ENCODE measurements around the gene TARP.
A peak's percentile ranks its signal among the peaks of the same experiment; 100 is the strongest.

- TF ChIP-seq, protein P1, sequence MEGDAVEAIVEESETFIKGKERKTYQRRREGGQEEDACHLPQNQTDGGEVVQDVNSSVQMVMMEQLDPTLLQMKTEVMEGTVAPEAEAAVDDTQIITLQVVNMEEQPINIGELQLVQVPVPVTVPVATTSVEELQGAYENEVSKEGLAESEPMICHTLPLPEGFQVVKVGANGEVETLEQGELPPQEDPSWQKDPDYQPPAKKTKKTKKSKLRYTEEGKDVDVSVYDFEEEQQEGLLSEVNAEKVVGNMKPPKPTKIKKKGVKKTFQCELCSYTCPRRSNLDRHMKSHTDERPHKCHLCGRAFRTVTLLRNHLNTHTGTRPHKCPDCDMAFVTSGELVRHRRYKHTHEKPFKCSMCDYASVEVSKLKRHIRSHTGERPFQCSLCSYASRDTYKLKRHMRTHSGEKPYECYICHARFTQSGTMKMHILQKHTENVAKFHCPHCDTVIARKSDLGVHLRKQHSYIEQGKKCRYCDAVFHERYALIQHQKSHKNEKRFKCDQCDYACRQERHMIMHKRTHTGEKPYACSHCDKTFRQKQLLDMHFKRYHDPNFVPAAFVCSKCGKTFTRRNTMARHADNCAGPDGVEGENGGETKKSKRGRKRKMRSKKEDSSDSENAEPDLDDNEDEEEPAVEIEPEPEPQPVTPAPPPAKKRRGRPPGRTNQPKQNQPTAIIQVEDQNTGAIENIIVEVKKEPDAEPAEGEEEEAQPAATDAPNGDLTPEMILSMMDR (IDR thresholded peaks at IDR 0.05; ENCODE audit: low read depth, low read length) = peak; percentile 73
- no peak for TF ChIP-seq EZH2phosphoT487 (IDR thresholded peaks at IDR 0.05; ENCODE audit: low read depth)
Measured at GRCh38 chr7:38318803-38319416, 45.5 kb upstream of the TARP start.

All from OCI-LY3 (cell line).